GM13976 (cell line): ENCODE results near the gene PTPA.

Experiments used
- DNase-seq: peaks from one replicate; pipeline ENCODE4 v3.0.0; 2012; ENCODE audit warnings: low spot score
- CTCF ChIP-seq: IDR thresholded peaks from 2 replicates; pipeline ENCODE4 v1.5.1; 2012; ENCODE audit warnings: borderline replicate concordance, mild to moderate bottlenecking; ENCODE audit not compliant: insufficient read depth; ENCODE audit errors: extremely low read depth, missing control alignments, control extremely low read depth
- in situ Hi-C: fragments of 300-500 bp; cut with MboI; formaldehyde crosslinking; loops from one replicate; pipeline ENCODE4 v1.12.0; 2022; ENCODE audit warnings: low sequenced_read_pairs, mixed read lengths, inconsistent platforms; ENCODE audit not compliant: unreplicated experiment

Gene PTPA

GRCh38 chr9:129145316-129145715 is 34.1 kb downstream of the PTPA start:
- no peak for DNase-seq
- in situ Hi-C loops: loop anchor here (25.0 kb wide), 1 partner anchor 642 kb away; no protein-coding TSS in a partner anchor
- TF ChIP-seq CTCF: no peak

- TF ChIP-seq CTCF: no peak
- in situ Hi-C loops: loop anchor here (25.0 kb wide), 1 partner anchor 641 kb away; no protein-coding TSS in a partner anchor
- no peak for DNase-seq
Measured at GRCh38 chr9:129145841-129146292, 34.7 kb downstream of the PTPA start.

- in situ Hi-C loops: loop anchor here (25.0 kb wide), 1 partner anchor 641 kb away; no protein-coding TSS in a partner anchor
- DNase-seq: no peak
- TF ChIP-seq CTCF: no peak
Measured at GRCh38 chr9:129146441-129146941, 35.3 kb downstream of the PTPA start.

GRCh38 chr9:129148463-129149204 is 37.4 kb downstream of the PTPA start:
- in situ Hi-C loops: loop anchor here (25.0 kb wide), 1 partner anchor 639 kb away; no protein-coding TSS in a partner anchor
- TF ChIP-seq CTCF: no peak
- DNase-seq: peak; percentile 69

GRCh38 chr9:129149442-129149841 is 38.2 kb downstream of the PTPA start:
- DNase-seq: no peak
- in situ Hi-C loops: loop anchor here (25.0 kb wide), 1 partner anchor 638 kb away; no protein-coding TSS in a partner anchor
- TF ChIP-seq CTCF: no peak

GRCh38 chr9:129150122-129150521 is 38.9 kb downstream of the PTPA start:
- no peak for DNase-seq
- in situ Hi-C loops: no loop called here
- no peak for TF ChIP-seq CTCF
